DLD1 (cell line): Measurements from ENCODE around the gene GPC1.

Source experiments
- in situ Hi-C: cut with HindIII; loops from 2 replicates; pipeline ENCODE4 v1.10.0; 2017; ENCODE audit warnings: low sequenced_read_pairs

GPC1 gene

GRCh38 chr2:240428245-240428644, 7.2 kb upstream of the GPC1 start:
- in situ Hi-C loops = no loop called here

- in situ Hi-C loops = no loop called here
Measured at GRCh38 chr2:240429341-240429871, 6.1 kb upstream of the GPC1 start.

- in situ Hi-C loops = loop anchor here (10.0 kb wide), 1 partner anchor 215 kb away; no protein-coding TSS in a partner anchor
Measured at GRCh38 chr2:240429872-240430491, 5.5 kb upstream of the GPC1 start.

GRCh38 chr2:240430595-240430994, 4.9 kb upstream of the GPC1 start:
- in situ Hi-C loops = loop anchor here (10.0 kb wide), 1 partner anchor 216 kb away; no protein-coding TSS in a partner anchor

GRCh38 chr2:240431271-240431660, 4.2 kb upstream of the GPC1 start:
- in situ Hi-C loops = loop anchor here (10.0 kb wide), 1 partner anchor 216 kb away; no protein-coding TSS in a partner anchor

- in situ Hi-C loops = loop anchor here (10.0 kb wide), 1 partner anchor 217 kb away; no protein-coding TSS in a partner anchor
Measured at GRCh38 chr2:240431661-240432424, 3.6 kb upstream of the GPC1 start.

- in situ Hi-C loops = loop anchor here (10.0 kb wide), 1 partner anchor 218 kb away; no protein-coding TSS in a partner anchor
Measured at GRCh38 chr2:240432430-240432819, 3.0 kb upstream of the GPC1 start.

- in situ Hi-C loops = loop anchor here (10.0 kb wide), 1 partner anchor 218 kb away; no protein-coding TSS in a partner anchor
Measured at GRCh38 chr2:240432820-240433801, 2.4 kb upstream of the GPC1 start.

- in situ Hi-C loops = loop anchor here (10.0 kb wide), 1 partner anchor 219 kb away; no protein-coding TSS in a partner anchor
Measured at GRCh38 chr2:240433973-240434727, 1.3 kb upstream of the GPC1 start.

GRCh38 chr2:240434728-240435456, 571 bp upstream of the GPC1 start:
- in situ Hi-C loops = loop anchor here (10.0 kb wide), 1 partner anchor 220 kb away; no protein-coding TSS in a partner anchor

GRCh38 chr2:240435948-240436682, 652 bp downstream of the GPC1 start:
- in situ Hi-C loops = loop anchor here (10.0 kb wide), 1 partner anchor 221 kb away; no protein-coding TSS in a partner anchor

GRCh38 chr2:240436683-240437550, 1.5 kb downstream of the GPC1 start:
- in situ Hi-C loops = loop anchor here (10.0 kb wide), 1 partner anchor 222 kb away; no protein-coding TSS in a partner anchor

- in situ Hi-C loops = loop anchor here (10.0 kb wide), 1 partner anchor 223 kb away; no protein-coding TSS in a partner anchor
Measured at GRCh38 chr2:240437551-240437860, 2.0 kb downstream of the GPC1 start.

GRCh38 chr2:240437861-240438809, 2.7 kb downstream of the GPC1 start:
- in situ Hi-C loops = loop anchor here (10.0 kb wide), 1 partner anchor 223 kb away; no protein-coding TSS in a partner anchor

GRCh38 chr2:240438810-240439697, 3.6 kb downstream of the GPC1 start:
- in situ Hi-C loops = loop anchor here (10.0 kb wide), 1 partner anchor 224 kb away; no protein-coding TSS in a partner anchor
